C4-2B (cell line): ENCODE results near the gene GPX4.

ENCODE experiments used
- H3K27ac ChIP-seq: fragments of 450-650 bp; 2 replicates; pipeline ENCODE4 v1.5.1; 2017
- CTCF ChIP-seq: fragments of 450-650 bp; conservative IDR thresholded peaks from 2 replicates; pipeline ENCODE4 v1.5.1; 2017; ENCODE audit warnings: mild to moderate bottlenecking
- ZFX ChIP-seq: fragments of 450-650 bp; IDR thresholded peaks from 2 replicates; pipeline ENCODE4 v1.6.1; 2017

GPX4 gene

GRCh38 chr19:1102407-1103131 is 1.2 kb upstream of the GPX4 start:
- TF ChIP-seq CTCF (no peak), ZFX (no peak)
- peak overlapping the region; percentile 90; the same call in 1 of the 2 replicates for H3K27ac ChIP-seq

GRCh38 chr19:1103132-1103707 is 574 bp upstream of the GPX4 start:
- no peak for TF ChIP-seq CTCF
- TF ChIP-seq ZFX, result no peak
- peak overlapping the region; percentile 90 for H3K27ac ChIP-seq

- no peak for TF ChIP-seq CTCF
- TF ChIP-seq ZFX, result peak; percentile 71
- H3K27ac ChIP-seq, result peak overlapping the region; percentile 90
Measured at GRCh38 chr19:1104311-1105007, 665 bp downstream of the GPX4 start.

GRCh38 chr19:1105008-1105872 is 1.4 kb downstream of the GPX4 start:
- H3K27ac ChIP-seq, result peak overlapping the region; percentile 90
- TF ChIP-seq CTCF (no peak), ZFX (no peak)

GRCh38 chr19:1105873-1106840 is 2.4 kb downstream of the GPX4 start:
- TF ChIP-seq CTCF, result no peak
- TF ChIP-seq ZFX, result no peak
- H3K27ac ChIP-seq, result peak overlapping the region; percentile 90

- H3K27ac ChIP-seq, result peak overlapping the region; percentile 90
- TF ChIP-seq CTCF (no peak; the same call in 1 of the 2 replicates), ZFX (no peak)
Measured at GRCh38 chr19:1106841-1107660, 3.3 kb downstream of the GPX4 start.
